Ammon's horn (tissue), 1 donor: Measurements from ENCODE around the gene PLAC1.

ENCODE experiments used
- DNase-seq: peaks from one replicate; pipeline ENCODE4 v3.0.0-alpha.2; 2016; ENCODE audit warnings: low spot score

The PLAC1 gene

GRCh38 chrX:134588806-134589205 lies 69.5 kb downstream of the PLAC1 start:
- no peak for DNase-seq

- no peak for DNase-seq
These were observed 77.4 kb downstream of the PLAC1 start for GRCh38 chrX:134580907-134581306.

GRCh38 chrX:134573683-134574035 lies 84.6 kb downstream of the PLAC1 start:
- DNase-seq, result no peak

GRCh38 chrX:134572816-134573682 lies 85.2 kb downstream of the PLAC1 start:
- no peak for DNase-seq

- DNase-seq, result no peak
These were observed 86.5 kb downstream of the PLAC1 start for GRCh38 chrX:134571796-134572195.

GRCh38 chrX:134570899-134571298 lies 87.4 kb downstream of the PLAC1 start:
- DNase-seq, result no peak

GRCh38 chrX:134570509-134570846 lies 87.8 kb downstream of the PLAC1 start:
- no peak for DNase-seq

- no peak for DNase-seq
These were observed 89.0 kb downstream of the PLAC1 start for GRCh38 chrX:134569306-134569705.

- no peak for DNase-seq
These were observed 89.8 kb downstream of the PLAC1 start for GRCh38 chrX:134568285-134569016.

GRCh38 chrX:134566506-134566905 lies 91.8 kb downstream of the PLAC1 start:
- DNase-seq, result no peak

GRCh38 chrX:134562002-134562401 lies 96.3 kb downstream of the PLAC1 start:
- DNase-seq, result no peak

GRCh38 chrX:134558133-134558532 lies 100.1 kb downstream of the PLAC1 start:
- DNase-seq, result no peak

- DNase-seq, result no peak
These were observed 104.0 kb downstream of the PLAC1 start for GRCh38 chrX:134554291-134554690.

- DNase-seq, result no peak
These were observed 105.9 kb downstream of the PLAC1 start for GRCh38 chrX:134552351-134552750.

- DNase-seq, result no peak
These were observed 106.8 kb downstream of the PLAC1 start for GRCh38 chrX:134551376-134552048.

GRCh38 chrX:134548257-134549201 lies 109.7 kb downstream of the PLAC1 start:
- no peak for DNase-seq

- DNase-seq, result no peak
These were observed 111.1 kb downstream of the PLAC1 start for GRCh38 chrX:134547047-134547679.

GRCh38 chrX:134546187-134546586 lies 112.1 kb downstream of the PLAC1 start:
- DNase-seq, result no peak

GRCh38 chrX:134545510-134545909 lies 112.8 kb downstream of the PLAC1 start:
- no peak for DNase-seq

- no peak for DNase-seq
These were observed 113.6 kb downstream of the PLAC1 start for GRCh38 chrX:134544513-134545151.

GRCh38 chrX:134544135-134544512 lies 114.1 kb downstream of the PLAC1 start:
- no peak for DNase-seq
